VCaP (cell line): Measurements from ENCODE around the gene CCDC141.

ENCODE experiments used
- H3K27ac ChIP-seq: fragments of 450-650 bp; 2 replicates; pipeline ENCODE4 v1.5.1; 2017
- CTCF ChIP-seq: fragments of 450-650 bp; conservative IDR thresholded peaks from 2 replicates; pipeline ENCODE4 v1.5.1; 2017; ENCODE audit warnings: mild to moderate bottlenecking, moderate library complexity

The CCDC141 gene

GRCh38 chr2:178833382-178833781, 216.6 kb downstream of the CCDC141 start:
- no peak overlapping the region for H3K27ac ChIP-seq
- no peak for TF ChIP-seq CTCF

- TF ChIP-seq CTCF = no peak
- peak overlapping the region; percentile 90 for H3K27ac ChIP-seq
Measured at GRCh38 chr2:178830451-178830850, 219.5 kb downstream of the CCDC141 start.

GRCh38 chr2:178829981-178830380, 220.0 kb downstream of the CCDC141 start:
- H3K27ac ChIP-seq = peak overlapping the region; percentile 90
- TF ChIP-seq CTCF = no peak

- H3K27ac ChIP-seq = peak overlapping the region; percentile 90
- TF ChIP-seq CTCF = 0 out of 2 replicates have a peak, but pooled peaks have one; percentile 9
Measured at GRCh38 chr2:178829299-178829960, 220.5 kb downstream of the CCDC141 start.

GRCh38 chr2:178828486-178828881, 221.5 kb downstream of the CCDC141 start:
- peak overlapping the region; percentile 90 for H3K27ac ChIP-seq
- no peak for TF ChIP-seq CTCF

GRCh38 chr2:178827739-178828485, 222.0 kb downstream of the CCDC141 start:
- no peak for TF ChIP-seq CTCF
- H3K27ac ChIP-seq = peak overlapping the region; percentile 90

GRCh38 chr2:178827111-178827510, 222.8 kb downstream of the CCDC141 start:
- peak overlapping the region; percentile 90; the same call in 1 of the 2 replicates for H3K27ac ChIP-seq
- TF ChIP-seq CTCF = no peak
